Heart right ventricle (tissue), 16 donors: ENCODE data around the gene TRNT1. TPM values are rescaled to one million over a fixed set of nuclear protein-coding genes. Genes with fewer than 3 reads are reported as not detected.

Experiments used
- ATAC-seq, 8 donors: fragments of 200-7000 bp; cut with Tn5 transposase; one replicate each; pipeline ENCODE4 v1.9.1; 2020; ENCODE audit warnings: mild to moderate bottlenecking in 8 of 8, moderate library complexity in 8 of 8, moderate number of reproducible peaks in 1 of 8
- DNase-seq, 2 donors: peaks; one replicate each; pipeline ENCODE4 v3.0.0-alpha.2; 2020
- H3K27ac ChIP-seq, 10 donors: fragments of 200-600 bp; sonication (generic) in 2 of 10; one replicate each; pipeline versions ENCODE4 v1.5.0 to v1.8.0; 2020 to 2022; ENCODE audit warnings: mild to moderate bottlenecking in 3 of 10
- H3K27me3 ChIP-seq, 7 donors: fragments of 200-600 bp; one replicate each; pipeline ENCODE4 v1.8.0; 2021 to 2022; ENCODE audit warnings: mild to moderate bottlenecking in 2 of 7
- H3K36me3 ChIP-seq, 9 donors: fragments of 200-600 bp; sonication (generic) in 1 of 9; one replicate each; pipeline versions ENCODE4 v1.5.0 to v1.8.0; 2020 to 2022; ENCODE audit warnings: mild to moderate bottlenecking in 2 of 9
- H3K4me1 ChIP-seq, 9 donors: fragments of 200-600 bp; sonication (generic) in 1 of 9; one replicate each; pipeline versions ENCODE4 v1.5.0 to v1.8.0; 2020 to 2022; ENCODE audit warnings: mild to moderate bottlenecking in 4 of 9
- H3K4me3 ChIP-seq, 10 donors: fragments of 200-600 bp; sonication (generic) in 2 of 10; one replicate each; pipeline versions ENCODE4 v1.5.0 to v1.8.0; 2020 to 2022; ENCODE audit warnings: mild to moderate bottlenecking in 7 of 10, moderate library complexity in 2 of 10
- H3K9me3 ChIP-seq, 11 donors: fragments of 200-600 bp in 10 of 11; sonication (generic) in 2 of 11; one replicate each; pipeline versions ENCODE4 v1.5.0 to v1.8.0; 2013 to 2022; ENCODE audit warnings: mild to moderate bottlenecking in 2 of 11, control low read depth in 1 of 11, moderate library complexity in 1 of 11
- CTCF ChIP-seq, 9 donors: fragments of 200-600 bp; sonication (generic) in 2 of 9; IDR thresholded peaks; one replicate each; pipeline versions ENCODE4 v1.5.0 to v1.8.0; 2021 to 2022; ENCODE audit warnings: antibody characterized with exemption in 9 of 9, mild to moderate bottlenecking in 5 of 9, moderate library complexity in 1 of 9
- WGBS, 2 donors: extraction: QIAGEN DNeasy Blood & Tissue Kit; methylation state at CpG; one replicate each; pipeline ENCODE4 v1.1.7; 2013; ENCODE audit warnings: inconsistent platforms in 1 of 2; 5-methylcytosine and 5-hydroxymethylcytosine counted together
- intact Hi-C, 10 donors: fragments of 100-400 bp; cut with DNase I; formaldehyde crosslinking; loops; one replicate each; pipeline versions ENCODE4 v1.11.1 to v1.14.2; 2022
- polyA plus RNA-seq, 2 donors: library from polyadenylated mRNA; stranded (reverse); fragments of 200-250 nt; gene quantifications; one replicate each; pipeline ENCODE4 v1.2.3, GENCODE V29; 2013
- total RNA-seq, 10 donors: library from RNA; stranded (reverse); fragmentation: NEBNext Ultra II Directional in 3 of 10; extraction: Animal tissue kit (Norgen Biotek cat#: 25700) in 3 of 10; gene quantifications; one replicate each; pipeline versions ENCODE4 v1.2.1 to v1.2.4, GENCODE V29; 2021 to 2023
- donor health status: Arrhythmogenic right ventricular cardiomyopathy.
- donor health status: ischemic (EF 13 %, LVEDD 7.1; RV severe dilation, severe dysfunction).
- donor health status: healthy with polysubstance abuse.
- donor health status: DM: no; HTN: yes; CAD: no.
- donor health status: DM: no; HTN: no; CAD: no.
- donor health status: ischemic (EF 25% LVEDD 6.9; RV normal size, moderate dysfunction).
- donor health status: ischemic (EF 25% LVEDD 5.7; RV mildly dilated, moderate dysfunction).
- donor health status: healthy.
- donor health status: DM: yes; HTN: yes; CAD: no.
- donor health status: Ischemic cardiomyopathy.
- donor health status: ischemic (EF 35%, LVEDD 5.7; RV mildly dilated, moderate dysfunction).
- donor health status: nonischemic (EF 11% LVEDD 7.7; RV severe dilation, severe dysfunction).
- donor health status: DM: yes; HTN: yes; CAD: no.
- donor health status: PGD.
- donor health status: ischemic (EF 29% LVEDD 5.4; RV normal size, mild dysfunction).
- donor health status: nonischemic (EF 23%, LVEDD 6.1; RV moderate dilation, normal function).

The TRNT1 gene
- total and polyA plus RNA-seq, 12 donors = 5.8 to 14.5 (median 10.6) TPM

- 92 to 94% methylated on average over 24 of the region's 24 CpGs for WGBS, 2 donors
- DNase-seq = no peak
- Histone ChIP-seq H3K27ac (peak overlapping the region in 9 of 10 donors; percentile 89 to 99 (median 94)), H3K4me3 (peak overlapping the region; percentile 65 to 97 (median 88)), H3K27me3 (no peaks in the 10 kb centered on the region), H3K36me3 (peaks cover 0 to 25% (median 19%) of the 10 kb centered on the region in 9 donors), H3K4me1 (peaks cover 3 to 34% (median 24%) of the 10 kb centered on the region in 9 donors), H3K9me3 (no peaks in the 10 kb centered on the region)
- no peak for ATAC-seq
- no peak for TF ChIP-seq CTCF (IDR thresholded peaks at IDR 0.05)
- intact Hi-C loops = loop anchor here in 2 of 10 donors (2.0 to 10.0 kb wide), 3 partner anchors 51 to 1179 kb away; partner anchors contain the start of genes CRBN (in 2 of the 2) and SETMAR (in 1 of the 2)
Measured at GRCh38 chr3:3125977-3126376, 763 bp upstream of the TRNT1 start.

- H3K9me3 ChIP-seq = no peaks in the 10 kb centered on the region
- no peak for TF ChIP-seq CTCF (IDR thresholded peaks at IDR 0.05)
- peak overlapping the region; percentile 38 to 99 (median 94) for H3K27ac ChIP-seq
- H3K4me1 ChIP-seq = peaks cover 3 to 34% (median 24%) of the 10 kb centered on the region in 9 donors
- DNase-seq = no peak
- H3K27me3 ChIP-seq = no peaks in the 10 kb centered on the region
- ATAC-seq = no peak
- WGBS, 2 donors = 37 to 43% methylated on average over 20 of the region's 20 CpGs
- H3K36me3 ChIP-seq = peaks cover 0 to 30% (median 20%) of the 10 kb centered on the region in 9 donors
- peak overlapping the region; percentile 65 to 97 (median 88) for H3K4me3 ChIP-seq
- intact Hi-C loops = loop anchor here in 2 of 10 donors (2.0 to 10.0 kb wide), 3 partner anchors 50 to 1177 kb away; partner anchors contain the start of genes CRBN (in 2 of the 2) and SETMAR (in 1 of the 2)
Measured at GRCh38 chr3:3127432-3128010, 781 bp downstream of the TRNT1 start.

GRCh38 chr3:3129579-3129978 lies 2.8 kb downstream of the TRNT1 start:
- Histone ChIP-seq H3K27me3 (no peaks in the 10 kb centered on the region), H3K36me3 (peaks cover 0 to 45% (median 20%) of the 10 kb centered on the region in 9 donors), H3K4me1 (peaks cover 3 to 42% (median 27%) of the 10 kb centered on the region in 9 donors), H3K27ac (no peak overlapping the region), H3K9me3 (no peaks in the 10 kb centered on the region), H3K4me3 (no peak overlapping the region)
- no peak for ATAC-seq
- TF ChIP-seq CTCF (IDR thresholded peaks at IDR 0.05) = no peak
- WGBS, 2 donors = 65 to 71% methylated on average over 5 of the region's 5 CpGs
- intact Hi-C loops = loop anchor here in 2 of 10 donors (5.0 to 10.0 kb wide), 2 partner anchors 48 to 1175 kb away; partner anchors contain the start of genes CRBN (in 1 of the 2) and SETMAR (in 1 of the 2)
- DNase-seq = no peak

- Histone ChIP-seq H3K4me1 (peaks cover 0 to 36% (median 7%) of the 10 kb centered on the region in 9 donors), H3K9me3 (no peaks in the 10 kb centered on the region), H3K27ac (no peak overlapping the region), H3K4me3 (no peak overlapping the region), H3K36me3 (peaks cover 0 to 84% (median 24%) of the 10 kb centered on the region in 9 donors), H3K27me3 (no peaks in the 10 kb centered on the region)
- no peak for TF ChIP-seq CTCF (IDR thresholded peaks at IDR 0.05)
- no peak for DNase-seq
- intact Hi-C loops = no loop called here
- ATAC-seq = no peak
- 70 to 74% methylated on average over 6 of the region's 6 CpGs for WGBS, 2 donors
Measured at GRCh38 chr3:3133500-3133899, 6.8 kb downstream of the TRNT1 start.
